Measurements from ENCODE around the gene CCDC57.

Gene CCDC57

DNA sequence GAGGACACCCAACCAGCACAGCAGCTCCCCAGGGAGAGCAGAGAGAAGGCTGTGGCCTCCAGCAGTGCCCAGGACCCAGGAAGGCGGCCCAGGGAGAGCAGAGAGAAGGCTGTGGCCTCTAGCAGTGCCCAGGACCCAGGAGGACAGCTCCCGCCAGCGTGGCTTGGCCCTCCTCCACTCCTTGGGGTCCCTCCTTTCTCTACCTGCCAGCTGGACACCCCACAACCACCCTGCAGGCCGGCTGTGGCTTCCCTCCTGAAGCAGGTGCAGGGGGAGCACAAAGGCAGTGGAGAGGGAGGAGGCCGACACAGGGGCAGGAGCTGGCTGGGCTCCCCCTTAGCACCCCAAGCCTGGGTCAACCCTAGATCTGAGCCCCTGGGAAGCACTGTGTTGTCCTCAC, 60.5 kb downstream of the CCDC57 start:
- no peak for DNase-seq (ENCODE audit: low spot score)
- TF ChIP-seq, protein P1, sequence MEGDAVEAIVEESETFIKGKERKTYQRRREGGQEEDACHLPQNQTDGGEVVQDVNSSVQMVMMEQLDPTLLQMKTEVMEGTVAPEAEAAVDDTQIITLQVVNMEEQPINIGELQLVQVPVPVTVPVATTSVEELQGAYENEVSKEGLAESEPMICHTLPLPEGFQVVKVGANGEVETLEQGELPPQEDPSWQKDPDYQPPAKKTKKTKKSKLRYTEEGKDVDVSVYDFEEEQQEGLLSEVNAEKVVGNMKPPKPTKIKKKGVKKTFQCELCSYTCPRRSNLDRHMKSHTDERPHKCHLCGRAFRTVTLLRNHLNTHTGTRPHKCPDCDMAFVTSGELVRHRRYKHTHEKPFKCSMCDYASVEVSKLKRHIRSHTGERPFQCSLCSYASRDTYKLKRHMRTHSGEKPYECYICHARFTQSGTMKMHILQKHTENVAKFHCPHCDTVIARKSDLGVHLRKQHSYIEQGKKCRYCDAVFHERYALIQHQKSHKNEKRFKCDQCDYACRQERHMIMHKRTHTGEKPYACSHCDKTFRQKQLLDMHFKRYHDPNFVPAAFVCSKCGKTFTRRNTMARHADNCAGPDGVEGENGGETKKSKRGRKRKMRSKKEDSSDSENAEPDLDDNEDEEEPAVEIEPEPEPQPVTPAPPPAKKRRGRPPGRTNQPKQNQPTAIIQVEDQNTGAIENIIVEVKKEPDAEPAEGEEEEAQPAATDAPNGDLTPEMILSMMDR (IDR thresholded peaks at IDR 0.05) = no peak
- Histone ChIP-seq H3K27ac (no peak overlapping the region), H3K4me3 (no peak overlapping the region)

DNA sequence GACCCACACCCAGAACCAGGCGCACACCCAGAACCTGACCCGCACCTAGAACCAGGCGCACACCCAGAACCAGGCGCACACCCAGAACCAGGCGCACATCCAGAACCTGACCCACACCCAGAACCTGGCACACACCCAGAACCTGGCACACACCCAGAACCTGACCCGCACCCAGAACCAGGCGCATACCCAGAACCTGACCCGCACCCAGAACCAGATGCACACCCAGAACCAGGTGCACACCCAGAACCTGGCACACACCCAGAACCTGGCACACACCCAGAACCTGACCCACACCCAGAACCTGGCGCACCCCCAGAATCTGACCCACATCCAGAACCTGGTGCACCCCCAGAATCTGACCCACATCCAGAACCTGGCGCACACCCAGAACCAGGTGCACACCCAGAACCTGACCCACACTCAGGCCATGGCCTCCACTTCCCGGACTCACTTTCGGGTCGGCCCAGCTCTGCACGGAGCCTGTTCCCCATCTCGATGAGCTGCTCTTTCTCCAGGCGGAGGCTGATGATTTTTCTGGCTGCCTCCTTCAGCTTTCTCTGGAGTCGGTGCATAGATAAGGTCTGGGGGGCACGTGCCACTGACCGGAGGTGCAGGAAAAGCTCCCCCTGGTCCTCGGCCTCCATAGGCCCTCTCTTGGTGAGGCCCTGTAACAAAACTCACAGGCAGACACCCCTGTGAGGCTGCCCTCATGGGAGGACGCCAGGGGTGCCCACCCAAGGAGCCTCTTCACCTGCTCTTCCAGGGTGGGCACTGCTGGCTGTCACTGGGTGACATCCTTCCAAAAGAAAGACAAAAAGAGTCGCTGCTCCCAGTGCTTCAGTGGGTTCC, 61.3 kb downstream of the CCDC57 start:
- no peak overlapping the region for H3K4me3 ChIP-seq
- DNase-seq (ENCODE audit: low spot score) = no peak
- H3K27ac ChIP-seq = no peak overlapping the region
- TF ChIP-seq, protein P1 (IDR thresholded peaks at IDR 0.05) = no peak

DNA sequence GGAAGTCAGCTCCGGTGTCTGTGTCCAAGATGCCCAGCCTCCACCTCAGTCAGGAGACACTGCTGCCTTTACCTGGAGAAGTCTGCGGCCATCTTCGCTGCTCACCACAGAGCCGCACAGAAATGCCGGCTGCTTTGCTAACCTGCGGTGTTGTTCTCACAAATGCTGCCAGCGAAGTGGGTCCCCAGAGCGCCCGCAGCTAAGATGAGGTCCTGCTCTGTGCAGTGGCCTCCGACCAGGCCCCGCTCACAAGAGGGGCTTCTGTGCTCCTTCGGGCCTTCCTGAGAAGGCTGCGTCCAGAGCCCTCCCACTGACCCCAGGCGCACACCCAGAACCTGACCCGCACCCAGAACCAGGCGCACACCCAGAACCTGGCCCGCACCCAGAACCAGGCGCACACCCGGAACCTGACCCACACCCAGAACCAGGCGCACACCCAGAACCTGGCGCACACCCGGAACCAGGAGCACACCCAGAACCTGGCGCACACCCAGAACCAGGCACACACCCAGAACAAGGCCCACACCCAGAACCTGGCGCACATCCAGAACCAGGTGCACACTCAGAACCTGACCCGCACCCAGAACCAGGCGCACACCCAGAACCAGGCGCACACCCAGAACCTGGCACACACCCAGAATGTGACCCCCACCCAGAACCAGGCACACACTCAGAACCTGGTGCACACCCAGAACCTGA, 63.1 kb downstream of the CCDC57 start:
- H3K27ac ChIP-seq = no peak overlapping the region
- TF ChIP-seq, protein P1 (IDR thresholded peaks at IDR 0.05) = no peak
- no peak overlapping the region for H3K4me3 ChIP-seq
- no peak for DNase-seq (ENCODE audit: low spot score)

DNA sequence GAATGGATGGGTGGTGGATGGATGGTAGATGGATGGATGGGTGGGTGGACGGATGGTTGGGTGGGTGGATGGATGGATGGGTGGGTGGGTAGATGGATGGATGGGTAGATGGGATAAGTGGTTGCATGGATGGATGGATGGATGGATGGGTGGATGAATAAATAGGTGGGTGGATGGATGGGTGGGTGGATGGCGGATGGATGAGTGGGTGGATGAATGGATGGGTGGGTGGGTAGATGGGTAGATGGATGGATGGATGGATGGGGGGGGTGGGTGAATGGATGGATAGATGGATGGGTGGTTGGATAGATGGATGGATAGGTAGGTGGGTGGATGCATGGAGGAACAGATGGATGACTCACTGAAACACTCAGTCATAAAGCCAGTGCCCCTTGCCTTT, 63.6 kb downstream of the CCDC57 start:
- TF ChIP-seq, protein P1 (IDR thresholded peaks at IDR 0.05) = no peak
- no peak overlapping the region for H3K27ac ChIP-seq
- no peak overlapping the region for H3K4me3 ChIP-seq
- no peak for DNase-seq (ENCODE audit: low spot score)

DNA sequence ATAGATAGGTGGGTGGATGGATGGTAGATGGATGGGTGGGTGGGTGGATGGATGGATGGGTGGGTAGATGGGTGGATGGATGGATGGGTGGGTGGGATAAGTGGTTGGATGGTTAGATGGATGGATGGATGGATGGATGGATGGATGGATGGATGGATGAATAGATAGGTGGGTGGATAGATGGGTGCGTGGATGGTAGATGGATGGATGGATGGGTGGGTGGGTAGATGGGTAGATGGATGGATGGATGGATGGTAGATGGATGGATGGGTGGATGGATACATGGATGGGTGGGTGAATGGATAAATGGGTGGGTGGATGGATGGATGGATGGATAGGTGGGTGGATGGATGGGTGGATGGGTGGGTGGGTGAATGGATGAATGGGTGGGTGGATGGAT, 64.6 kb downstream of the CCDC57 start:
- TF ChIP-seq, protein P1 (IDR thresholded peaks at IDR 0.05) = no peak
- no peak for DNase-seq (ENCODE audit: low spot score)
- Histone ChIP-seq H3K4me3 (no peak overlapping the region), H3K27ac (no peak overlapping the region)

DNA sequence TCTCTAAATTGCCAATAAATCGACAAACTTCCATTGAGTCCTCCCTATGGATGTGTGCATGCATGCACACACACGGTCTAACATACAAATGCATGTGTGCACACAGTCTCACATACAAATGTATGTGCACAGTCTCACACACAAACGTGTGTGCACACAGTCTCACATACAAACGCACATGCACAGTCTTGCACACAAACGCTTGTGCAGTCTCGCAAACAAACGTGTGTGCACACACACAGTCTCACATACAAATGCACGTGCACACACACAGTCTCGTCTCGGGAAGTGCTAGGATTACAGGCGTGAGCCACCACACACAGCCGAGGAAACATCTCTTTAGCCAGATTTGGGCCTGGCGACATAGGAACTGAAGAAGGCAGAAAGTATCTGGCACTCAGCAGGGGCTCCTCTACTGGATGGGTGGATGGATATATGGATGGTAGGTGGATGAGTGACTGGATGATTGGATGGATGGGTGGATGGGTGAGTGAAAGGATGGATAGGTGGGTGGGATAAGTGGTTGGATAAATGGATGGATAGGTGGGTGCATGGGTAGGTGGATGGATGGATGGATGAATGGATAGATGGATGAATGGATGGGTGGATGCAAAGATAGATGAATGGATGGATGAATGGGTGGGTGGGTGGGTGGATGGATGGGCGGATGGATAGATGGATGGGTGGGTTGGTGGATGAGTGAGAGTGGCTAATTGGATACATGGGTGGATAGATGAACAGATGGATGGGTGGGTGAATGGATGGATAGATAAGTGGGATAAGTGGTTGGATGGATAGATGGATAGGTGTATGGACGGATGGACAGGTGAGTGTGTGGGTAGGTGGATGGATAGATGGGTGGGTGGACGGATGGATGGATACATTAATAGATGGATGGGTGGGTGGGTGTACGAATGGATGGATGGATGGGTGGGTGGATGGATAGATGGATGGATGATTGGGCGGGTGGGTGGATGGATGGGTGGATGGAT, 65.7 kb downstream of the CCDC57 start:
- DNase-seq (ENCODE audit: low spot score) = no peak
- TF ChIP-seq, protein P1 (IDR thresholded peaks at IDR 0.05) = no peak
- Histone ChIP-seq H3K4me3 (no peak overlapping the region), H3K27ac (no peak overlapping the region)

All from coronary artery (tissue), 2 donors.